ENCODE data around the gene CELSR2.

- TF ChIP-seq CTCF (IDR thresholded peaks at IDR 0.05) (no peak), POLR2A (IDR thresholded peaks at IDR 0.05) (no peak)
Observed at GRCh38 chr1:109265741-109266330, 16.5 kb downstream of the CELSR2 start.
